Muscle layer of colon (tissue), 2 donors: Measurements from ENCODE around the gene TMEM18.

Experiments
- H3K27ac ChIP-seq: one replicate; pipeline ENCODE4 v1.7.0; 2013; ENCODE audit warnings: low read depth, mild to moderate bottlenecking, low read length, moderate library complexity
- H3K27me3 ChIP-seq, 2 donors: one replicate each; pipeline ENCODE4 v1.7.0; 2013; ENCODE audit warnings: low read length in 2 of 2, mild to moderate bottlenecking in 2 of 2; ENCODE audit not compliant: insufficient read depth in 2 of 2, control insufficient read depth in 1 of 2
- H3K36me3 ChIP-seq: one replicate; pipeline ENCODE4 v1.7.0; 2013; ENCODE audit warnings: mild to moderate bottlenecking, low read length; ENCODE audit not compliant: insufficient read depth
- H3K4me1 ChIP-seq: one replicate; pipeline ENCODE4 v1.7.0; 2013; ENCODE audit warnings: mild to moderate bottlenecking, low read length; ENCODE audit not compliant: insufficient read depth
- H3K4me3 ChIP-seq, 2 donors: one replicate each; pipeline ENCODE4 v1.7.0; 2013; ENCODE audit warnings: low read length in 2 of 2, low read depth in 1 of 2, mild to moderate bottlenecking in 1 of 2, moderate library complexity in 1 of 2
- H3K9ac ChIP-seq: one replicate; pipeline ENCODE4 v1.7.0; 2013; ENCODE audit warnings: low read length
- H3K9me3 ChIP-seq: one replicate; pipeline ENCODE4 v1.7.0; 2013; ENCODE audit warnings: mild to moderate bottlenecking, low read length
- donor health status: abdominal sarcoma.
- donor health status: Adenocarcinoma of cecum.

TMEM18 gene

DNA sequence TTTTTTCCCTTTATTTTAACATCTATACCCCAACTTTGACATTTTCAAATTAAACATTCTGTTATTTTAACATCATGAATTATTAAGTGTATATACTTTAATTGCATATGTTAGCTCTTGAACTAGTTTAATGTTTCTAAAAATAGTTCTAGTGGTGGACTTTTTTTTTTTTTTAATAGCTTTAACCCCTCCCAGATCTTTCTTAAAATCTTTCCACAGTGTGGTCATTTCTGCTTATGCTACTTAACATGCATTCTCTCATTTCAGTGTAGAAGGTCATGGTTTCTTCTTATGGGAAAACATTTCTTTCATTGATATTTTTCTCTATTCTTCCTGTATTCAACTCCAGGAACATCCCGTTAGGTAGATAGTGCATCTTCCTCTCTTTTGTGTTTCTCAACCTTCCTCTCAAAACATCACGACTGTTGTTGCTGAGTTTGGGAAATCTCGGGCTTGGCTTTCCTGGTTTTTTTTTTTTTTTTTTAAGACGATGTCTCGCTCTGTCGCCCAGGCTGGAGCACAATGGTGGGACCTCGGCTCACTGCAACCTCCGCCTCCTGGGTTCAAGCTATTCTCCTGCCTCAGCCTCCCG, 849 bp upstream of the TMEM18 start:
- H3K4me3 ChIP-seq: peak overlapping the region; percentile 67 to 99
- H3K36me3 ChIP-seq: no peaks in the 10 kb centered on the region
- H3K9me3 ChIP-seq: no peaks in the 10 kb centered on the region
- H3K27ac ChIP-seq: peak overlapping the region; percentile 89
- H3K27me3 ChIP-seq: no peaks in the 10 kb centered on the region
- peak overlapping the region; percentile 100 for H3K9ac ChIP-seq
- peaks cover 15% of the 10 kb centered on the region for H3K4me1 ChIP-seq

DNA sequence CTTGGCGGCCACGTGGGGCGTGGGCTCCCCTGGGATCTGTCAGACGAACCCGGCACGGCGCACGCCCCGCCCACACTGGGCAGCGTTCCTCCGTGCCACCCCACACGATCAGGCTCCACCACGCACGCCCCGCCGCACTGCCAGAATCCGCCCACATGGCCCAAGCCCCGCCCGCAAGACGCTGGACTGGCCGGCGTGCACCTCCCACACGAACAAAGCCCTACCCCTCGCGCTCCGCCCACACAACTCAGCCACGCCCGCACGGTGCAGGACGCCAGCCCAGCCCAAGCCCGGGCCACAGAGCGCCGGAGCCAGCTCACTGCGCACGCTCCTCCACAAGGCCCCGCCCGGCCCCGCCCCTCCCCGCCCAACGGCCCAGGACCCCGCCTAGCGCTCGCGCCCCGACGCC, 555 bp downstream of the TMEM18 start:
- H3K36me3 ChIP-seq: peaks cover 9% of the 10 kb centered on the region
- no peaks in the 10 kb centered on the region for H3K9me3 ChIP-seq
- peaks cover 15% of the 10 kb centered on the region for H3K4me1 ChIP-seq
- H3K4me3 ChIP-seq: peak overlapping the region; percentile 62 to 71
- no peak overlapping the region for H3K9ac ChIP-seq
- no peaks in the 10 kb centered on the region for H3K27me3 ChIP-seq
- no peak overlapping the region for H3K27ac ChIP-seq

DNA sequence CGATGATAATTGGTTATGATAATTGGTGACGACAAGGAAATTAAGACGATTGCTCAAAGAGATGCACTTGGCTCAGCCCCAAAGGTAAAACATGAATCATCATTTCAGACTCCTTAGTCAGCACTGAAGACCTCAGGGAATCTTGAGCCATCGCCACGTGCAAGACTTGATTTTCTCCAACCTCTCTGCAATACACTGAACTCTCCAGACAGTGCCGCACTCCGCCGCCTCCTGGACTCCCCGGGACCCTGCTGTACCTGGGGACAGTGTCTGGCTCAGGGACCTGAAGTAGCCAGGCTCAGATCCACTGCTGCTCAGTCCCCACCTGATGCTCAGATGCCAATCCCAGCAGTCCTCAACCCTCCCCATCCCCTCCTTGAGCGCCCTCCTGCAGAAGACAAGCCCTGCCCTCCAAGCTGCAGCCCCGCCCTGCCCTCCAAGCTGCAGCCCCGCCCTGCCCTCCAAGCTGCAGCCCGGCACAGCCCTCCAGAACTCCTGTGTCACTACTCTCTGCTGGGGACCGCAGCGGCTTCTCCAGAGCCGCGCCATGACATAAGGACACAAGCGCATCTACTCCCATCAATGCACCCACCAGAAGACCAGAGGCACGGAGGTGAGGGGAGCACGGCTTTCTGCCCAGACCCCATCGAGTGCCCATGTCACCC, 1.1 kb downstream of the TMEM18 start:
- Histone ChIP-seq H3K9ac (no peak overlapping the region), H3K27ac (no peak overlapping the region), H3K4me1 (peaks cover 15% of the 10 kb centered on the region)

DNA sequence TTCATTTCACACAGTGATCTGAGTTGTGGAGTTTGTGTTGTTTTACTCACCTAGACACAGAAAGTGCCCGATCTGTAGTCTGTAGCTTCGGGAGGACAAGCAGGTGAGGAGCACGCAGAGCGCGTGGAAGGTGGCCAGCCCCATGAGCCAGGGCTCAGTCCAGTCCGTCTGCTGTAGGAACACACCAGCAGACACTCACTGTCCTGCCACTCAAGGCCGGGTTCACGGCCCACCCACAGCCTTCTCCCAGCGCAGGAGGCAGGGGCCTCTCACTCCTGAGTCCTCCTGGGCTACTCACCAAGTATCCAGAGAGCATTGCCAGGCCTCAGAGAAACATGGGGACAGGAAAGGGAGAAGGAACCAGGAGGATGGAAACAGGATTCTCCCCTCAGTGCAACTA, 1.7 kb downstream of the TMEM18 start:
- H3K9ac ChIP-seq: no peak overlapping the region
- H3K4me1 ChIP-seq: peaks cover 15% of the 10 kb centered on the region
- H3K36me3 ChIP-seq: peaks cover 9% of the 10 kb centered on the region
- H3K27ac ChIP-seq: no peak overlapping the region
- no peaks in the 10 kb centered on the region for H3K9me3 ChIP-seq
- no peaks in the 10 kb centered on the region for H3K27me3 ChIP-seq
- peak overlapping the region in 1 of 2 donors; percentile 62 for H3K4me3 ChIP-seq

More for the DNA sequence above, 1.1 kb downstream of the TMEM18 start:
- no peaks in the 10 kb centered on the region for H3K9me3 ChIP-seq
- no peaks in the 10 kb centered on the region for H3K27me3 ChIP-seq
- peak overlapping the region; percentile 62 to 71 for H3K4me3 ChIP-seq
- H3K36me3 ChIP-seq: peaks cover 9% of the 10 kb centered on the region

DNA sequence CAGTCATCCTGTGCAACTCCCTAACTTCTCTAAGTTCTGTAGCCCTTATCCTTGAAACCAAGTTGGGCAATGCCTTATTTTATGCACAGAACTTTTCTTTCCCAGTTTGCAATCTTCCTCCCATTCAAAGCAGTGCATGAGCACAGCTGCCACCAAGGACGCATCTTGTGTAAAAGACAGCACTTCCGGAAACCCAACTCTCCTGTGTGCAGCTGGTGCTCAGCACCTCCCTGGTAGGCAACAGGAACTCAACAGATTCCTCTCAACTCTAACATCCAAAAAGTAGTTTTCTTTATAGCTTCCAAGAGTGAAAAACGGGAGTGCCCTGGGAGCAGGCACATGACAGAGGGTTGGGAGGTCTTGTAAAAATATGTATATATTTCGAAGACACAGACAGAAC, 2.2 kb downstream of the TMEM18 start:
- H3K4me3 ChIP-seq: no peak overlapping the region
- H3K27ac ChIP-seq: no peak overlapping the region
- peaks cover 15% of the 10 kb centered on the region for H3K4me1 ChIP-seq
- no peaks in the 10 kb centered on the region for H3K9me3 ChIP-seq
- H3K36me3 ChIP-seq: peaks cover 9% of the 10 kb centered on the region
- H3K9ac ChIP-seq: no peak overlapping the region
- H3K27me3 ChIP-seq: no peaks in the 10 kb centered on the region

DNA sequence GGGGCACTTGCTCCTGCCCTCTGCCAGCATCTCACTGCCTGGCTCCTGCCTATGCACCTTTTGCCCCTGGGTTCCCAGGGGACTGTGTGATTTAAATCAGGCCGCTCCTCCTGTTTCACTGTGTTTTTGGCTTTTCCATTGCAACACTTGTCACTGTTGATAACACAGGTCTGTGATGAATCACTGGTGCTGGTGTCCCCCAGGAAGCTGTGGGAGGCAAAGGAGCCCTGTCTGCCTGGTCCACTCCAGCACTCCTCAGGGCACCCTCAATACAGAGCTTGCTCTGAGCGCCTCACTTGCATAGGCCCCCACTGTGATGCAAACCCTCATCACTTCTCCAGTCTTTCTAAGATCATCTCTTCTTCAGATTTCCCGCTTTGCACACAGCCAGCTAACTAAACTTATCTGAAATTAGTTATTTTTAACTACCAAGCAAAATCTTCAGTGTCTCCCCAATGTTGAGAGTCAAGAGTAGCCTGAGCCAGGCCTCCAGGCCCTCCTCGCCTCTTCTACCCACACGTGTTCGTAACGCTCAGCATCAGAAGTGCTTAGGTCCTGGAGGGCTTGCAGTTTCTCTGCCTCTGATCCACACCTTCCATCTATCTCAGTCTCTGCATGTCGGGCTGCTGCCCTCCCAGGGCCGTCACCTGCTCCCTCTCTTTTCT, 2.8 kb downstream of the TMEM18 start:
- no peak overlapping the region for H3K27ac ChIP-seq
- H3K9ac ChIP-seq: no peak overlapping the region
- H3K36me3 ChIP-seq: peaks cover 11% of the 10 kb centered on the region

DNA sequence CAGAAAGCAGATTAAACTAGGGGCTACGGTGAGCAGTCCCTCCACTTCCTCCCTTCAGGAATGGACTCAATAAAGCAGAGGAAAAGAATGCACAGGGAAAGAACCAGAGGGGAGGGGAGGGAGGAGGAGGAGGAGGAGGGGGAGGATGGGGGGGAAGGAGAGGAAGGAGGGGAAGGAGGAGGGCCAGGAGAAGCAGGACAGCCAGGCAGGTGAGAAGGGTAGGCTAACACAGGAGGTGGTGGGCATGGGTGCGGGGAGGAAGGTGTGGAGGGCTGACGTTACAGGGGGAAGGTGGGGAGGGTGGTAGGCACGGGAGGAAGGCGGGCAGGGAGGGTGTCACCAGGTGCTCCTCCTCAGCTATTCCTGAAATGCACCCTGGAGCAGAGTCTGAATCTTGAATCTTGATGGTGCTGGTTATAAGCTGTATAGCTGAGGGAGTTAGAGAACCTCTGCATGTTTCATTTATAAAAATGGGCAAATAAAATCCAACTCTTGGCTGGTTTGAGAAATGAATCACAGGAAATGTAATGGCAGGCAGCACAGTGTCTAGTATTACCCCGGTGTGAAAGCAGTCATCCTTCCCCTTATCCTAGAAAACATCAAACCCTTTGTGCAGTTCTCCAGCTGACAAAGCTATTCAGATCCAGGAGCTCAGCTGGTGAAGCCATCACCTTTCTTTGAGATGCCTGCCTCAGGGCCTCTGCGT, 3.4 kb downstream of the TMEM18 start:
- H3K9ac ChIP-seq: no peak overlapping the region
- peaks cover 18% of the 10 kb centered on the region for H3K36me3 ChIP-seq
- peaks cover 15% of the 10 kb centered on the region for H3K4me1 ChIP-seq
- no peaks in the 10 kb centered on the region for H3K9me3 ChIP-seq
- H3K27me3 ChIP-seq: no peaks in the 10 kb centered on the region
- no peak overlapping the region for H3K27ac ChIP-seq
- no peak overlapping the region for H3K4me3 ChIP-seq

More for the DNA sequence above, 2.8 kb downstream of the TMEM18 start:
- Histone ChIP-seq H3K9me3 (no peaks in the 10 kb centered on the region), H3K4me3 (no peak overlapping the region), H3K27me3 (no peaks in the 10 kb centered on the region), H3K4me1 (peaks cover 15% of the 10 kb centered on the region)

DNA sequence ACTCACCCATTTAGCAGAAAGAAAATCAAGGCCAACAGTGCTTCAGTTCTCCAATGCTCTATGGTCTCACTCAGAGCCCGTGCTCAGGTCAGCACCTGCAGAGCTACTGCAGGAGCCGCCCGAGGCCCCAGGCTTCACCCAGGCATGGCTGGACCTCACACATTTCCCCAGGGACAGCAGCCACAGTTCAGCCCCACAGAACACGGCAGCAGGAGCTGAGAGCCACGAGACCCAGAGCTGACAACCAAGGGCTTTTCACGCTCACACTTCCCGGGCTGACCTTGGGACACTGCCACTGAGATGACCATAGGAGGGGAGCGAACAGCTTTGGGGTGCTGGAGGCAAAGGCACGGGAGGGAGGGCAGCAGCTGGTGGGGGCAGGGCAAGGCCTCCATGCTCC, 4.2 kb downstream of the TMEM18 start:
- Histone ChIP-seq H3K4me3 (no peak overlapping the region), H3K9ac (no peak overlapping the region), H3K4me1 (peaks cover 11% of the 10 kb centered on the region), H3K27me3 (no peaks in the 10 kb centered on the region), H3K36me3 (peaks cover 25% of the 10 kb centered on the region), H3K9me3 (no peaks in the 10 kb centered on the region), H3K27ac (no peak overlapping the region)

DNA sequence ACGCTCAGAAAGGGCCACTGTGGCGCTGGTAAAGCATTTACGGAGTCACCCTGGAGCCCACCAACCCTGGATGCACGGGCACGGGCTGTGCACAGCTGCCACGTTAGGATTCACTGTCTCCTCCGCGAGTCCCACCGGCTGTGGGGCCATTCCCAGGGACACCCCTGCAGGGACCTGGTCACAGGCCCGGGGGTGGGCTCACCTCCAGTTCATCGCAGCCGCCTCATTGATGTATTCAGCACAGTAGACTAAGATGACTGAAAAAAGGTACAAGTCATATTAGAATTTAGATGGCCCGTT, 4.7 kb downstream of the TMEM18 start:
- Histone ChIP-seq H3K36me3 (peaks cover 30% of the 10 kb centered on the region), H3K9ac (no peak overlapping the region), H3K27me3 (no peaks in the 10 kb centered on the region), H3K4me3 (no peak overlapping the region), H3K9me3 (no peaks in the 10 kb centered on the region), H3K27ac (no peak overlapping the region), H3K4me1 (peaks cover 10% of the 10 kb centered on the region)

DNA sequence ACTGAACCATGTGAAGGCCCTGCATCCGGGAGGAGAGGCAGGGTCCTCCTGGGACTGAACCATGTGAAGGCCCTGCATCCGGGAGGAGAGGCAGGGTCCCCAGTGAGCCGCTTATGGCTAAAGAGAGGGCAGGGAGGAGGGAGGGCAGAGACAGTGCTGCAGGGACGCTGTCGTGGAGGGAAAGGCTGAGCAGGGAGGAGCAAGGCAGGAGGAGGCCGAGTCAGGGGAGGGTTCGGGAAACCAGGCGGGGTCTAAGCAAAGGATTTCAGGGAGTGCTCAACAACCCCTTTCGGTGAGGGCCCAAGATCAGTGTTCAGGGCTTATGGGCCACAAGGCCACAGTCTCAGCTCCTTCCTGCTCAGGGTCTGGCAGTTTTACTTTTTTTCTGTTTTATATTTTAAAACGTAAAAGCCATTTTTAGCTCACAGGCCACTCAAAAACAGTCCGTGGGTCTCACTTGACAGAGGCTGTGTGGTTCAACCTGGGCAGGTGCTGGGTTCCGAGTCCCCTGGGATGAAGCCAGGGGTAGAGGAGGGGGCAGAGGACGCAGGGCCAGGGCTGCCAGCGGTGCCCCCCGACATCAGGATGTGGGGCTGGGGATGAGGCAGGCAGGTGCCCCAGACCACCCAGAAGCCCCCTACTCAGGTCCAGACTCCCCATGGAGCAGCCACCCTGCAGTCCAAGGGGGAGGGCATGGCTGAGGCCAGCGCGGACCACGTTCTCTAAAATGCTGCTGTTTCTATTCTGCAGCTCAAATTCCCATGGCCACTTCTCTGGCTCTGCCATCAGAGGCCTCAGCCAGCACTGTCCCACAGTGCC, 5.2 kb downstream of the TMEM18 start:
- peaks cover 35% of the 10 kb centered on the region for H3K36me3 ChIP-seq

DNA sequence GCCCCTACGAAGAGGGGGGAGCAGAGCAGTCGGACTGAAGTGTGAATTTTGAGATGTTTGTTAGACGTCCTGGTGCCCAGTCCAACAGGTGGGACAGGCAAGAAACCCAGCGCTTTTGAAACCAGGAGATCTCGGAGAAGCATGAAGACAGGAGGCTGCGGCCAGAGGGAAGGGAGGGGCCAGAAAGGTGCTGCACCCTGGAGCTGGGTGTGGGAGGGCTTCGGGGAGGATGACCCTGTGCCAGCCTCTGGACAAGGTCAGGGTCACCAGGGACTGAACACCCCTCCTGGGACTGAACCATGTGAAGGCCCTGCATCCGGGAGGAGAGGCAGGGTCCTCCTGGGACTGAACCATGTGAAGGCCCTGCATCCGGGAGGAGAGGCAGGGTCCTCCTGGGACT, 6.1 kb downstream of the TMEM18 start:
- H3K27me3 ChIP-seq: no peaks in the 10 kb centered on the region
- no peaks in the 10 kb centered on the region for H3K9me3 ChIP-seq
- H3K9ac ChIP-seq: no peak overlapping the region
- H3K4me1 ChIP-seq: peaks cover 8% of the 10 kb centered on the region
- H3K27ac ChIP-seq: no peak overlapping the region
- H3K4me3 ChIP-seq: no peak overlapping the region
- peaks cover 35% of the 10 kb centered on the region for H3K36me3 ChIP-seq

More for the DNA sequence above, 5.2 kb downstream of the TMEM18 start:
- Histone ChIP-seq H3K4me3 (no peak overlapping the region), H3K27ac (no peak overlapping the region), H3K27me3 (no peaks in the 10 kb centered on the region), H3K9me3 (no peaks in the 10 kb centered on the region), H3K4me1 (peaks cover 10% of the 10 kb centered on the region), H3K9ac (no peak overlapping the region)
